ENCODE measurements around the gene SESTD1. TPM values are rescaled to one million over a fixed set of nuclear protein-coding genes. Genes with fewer than 3 reads are reported as not detected.
"Not testable (repeated sequence)": the region's sequence is repeated elsewhere in the genome, so short reads cannot be mapped to it uniquely, and the experiment has no call there.

SESTD1 gene
- total RNA-seq, 4 donors from 2014 or later, result 9.7 to 28.1 (median 21.3) TPM

DNA sequence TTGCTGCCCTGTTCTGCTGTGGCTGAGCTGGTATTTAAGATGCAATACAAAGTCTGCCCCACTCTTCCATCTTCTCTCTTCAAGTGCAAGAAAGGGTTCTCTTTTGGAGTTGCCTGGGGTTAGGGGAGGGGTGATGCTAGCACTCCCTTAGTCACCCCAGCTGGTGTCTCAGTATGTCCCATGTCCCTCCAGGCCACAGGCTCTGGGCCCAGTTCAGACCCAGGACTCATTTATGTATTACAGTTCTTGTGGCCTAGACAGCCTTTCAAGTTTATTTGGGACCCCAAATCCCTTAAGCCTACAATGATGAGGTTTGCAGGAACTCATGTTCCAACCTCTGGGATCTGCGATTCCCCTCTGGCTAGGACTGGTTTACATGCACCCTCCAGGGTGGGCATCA lies 167.5 kb downstream of the SESTD1 start:
- intact Hi-C loops (cut with DNase I), result no loop called here
- H3K9me3 ChIP-seq, result no peaks in the 10 kb centered on the region
- no peak overlapping the region for H3K4me3 ChIP-seq (replicated peaks in 1 of 3)
- no peaks in the 10 kb centered on the region for H3K36me3 ChIP-seq
- no peak overlapping the region for H3K27ac ChIP-seq
- WGBS, 2 donors, result 100% methylated on average over 1 of the region's 1 CpG
- DNase-seq, result no peak
- TF ChIP-seq CTCF (IDR thresholded peaks at IDR 0.05) (no peak), POLR2A (IDR thresholded peaks at IDR 0.05) (no peak)
- H3K27me3 ChIP-seq, result no peaks in the 10 kb centered on the region
- no peaks in the 10 kb centered on the region for H3K4me1 ChIP-seq

- no peak for TF ChIP-seq CTCF (IDR thresholded peaks at IDR 0.05)
- no peak for TF ChIP-seq POLR2A (IDR thresholded peaks at IDR 0.05)
- H3K27ac ChIP-seq, result no peak overlapping the region
- H3K4me1 ChIP-seq, result no peaks in the 10 kb centered on the region
- H3K36me3 ChIP-seq, result no peaks in the 10 kb centered on the region
- no peaks in the 10 kb centered on the region for H3K9me3 ChIP-seq
- H3K4me3 ChIP-seq (replicated peaks in 1 of 3), result no peak overlapping the region
- DNase-seq, result no peak
- no peaks in the 10 kb centered on the region for H3K27me3 ChIP-seq
- 85 to 92% methylated on average over 3 of the region's 3 CpGs for WGBS, 2 donors
- intact Hi-C loops (cut with DNase I), result no loop called here
These were observed 168.5 kb downstream of the SESTD1 start for GRCh38 chr2:179096090-179096489.

DNA sequence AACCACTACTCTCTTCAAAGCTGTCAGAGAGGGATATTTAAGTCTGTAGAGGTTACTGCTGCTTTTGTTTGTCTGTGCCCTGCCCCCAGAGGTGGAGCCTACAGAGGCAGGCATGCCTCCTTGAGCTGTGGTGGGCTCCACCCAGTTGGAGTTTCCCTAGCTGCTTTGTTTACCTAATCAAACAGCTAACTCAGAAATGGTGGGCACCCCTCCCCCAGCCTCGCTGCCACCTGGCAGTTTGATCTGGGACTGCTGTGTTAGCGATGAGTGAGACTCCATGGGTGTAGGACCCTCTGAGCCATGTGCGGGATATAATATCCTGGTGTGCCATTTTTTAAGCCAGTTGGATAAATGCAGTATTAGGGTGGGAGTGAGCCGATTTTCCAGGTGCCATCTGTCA lies 171.7 kb downstream of the SESTD1 start:
- intact Hi-C loops (cut with DNase I); H3K27ac ChIP-seq; H3K27me3 ChIP-seq; DNase-seq; H3K36me3 ChIP-seq; H3K4me3 ChIP-seq (replicated peaks in 1 of 3); H3K9me3 ChIP-seq; H3K4me1 ChIP-seq: not testable (repeated sequence)
- WGBS, 2 donors, result 89 to 94% methylated on average over 4 of the region's 4 CpGs

GRCh38 chr2:179082697-179083096 lies 181.9 kb downstream of the SESTD1 start:
- H3K27me3 ChIP-seq, result no peaks in the 10 kb centered on the region
- 80 to 92% methylated on average over 2 of the region's 2 CpGs for WGBS, 2 donors
- H3K4me3 ChIP-seq (replicated peaks in 1 of 3), result no peak overlapping the region
- DNase-seq, result no peak
- TF ChIP-seq POLR2A (IDR thresholded peaks at IDR 0.05), result no peak
- TF ChIP-seq CTCF (IDR thresholded peaks at IDR 0.05), result no peak
- intact Hi-C loops (cut with DNase I), result no loop called here
- no peak overlapping the region for H3K27ac ChIP-seq
- no peaks in the 10 kb centered on the region for H3K4me1 ChIP-seq
- H3K9me3 ChIP-seq, result no peaks in the 10 kb centered on the region
- H3K36me3 ChIP-seq, result no peaks in the 10 kb centered on the region

DNA sequence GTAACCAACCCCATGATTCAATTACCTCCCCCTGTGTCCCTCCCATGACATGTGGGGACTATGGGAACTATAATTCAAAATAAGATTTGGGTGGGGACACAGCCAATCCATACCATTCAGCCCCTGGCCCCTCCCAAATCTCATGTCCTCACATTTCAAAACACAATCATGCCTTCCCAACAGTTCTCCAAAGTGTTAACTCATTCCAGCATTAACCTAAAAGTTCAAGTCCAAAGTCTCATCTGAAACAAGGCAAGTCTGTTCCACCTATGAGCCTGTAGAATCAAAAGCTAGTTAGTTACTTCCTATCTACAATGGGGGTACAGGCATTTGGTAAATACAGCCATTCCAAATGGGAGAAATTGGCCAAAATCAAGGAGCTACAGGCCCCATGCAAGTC lies 182.7 kb downstream of the SESTD1 start:
- intact Hi-C loops (cut with DNase I), result no loop called here

More for the DNA sequence above, 182.7 kb downstream of the SESTD1 start:
- Histone ChIP-seq H3K4me3 (replicated peaks in 1 of 3) (no peak overlapping the region), H3K9me3 (no peaks in the 10 kb centered on the region), H3K36me3 (no peaks in the 10 kb centered on the region), H3K27me3 (no peaks in the 10 kb centered on the region), H3K27ac (no peak overlapping the region), H3K4me1 (no peaks in the 10 kb centered on the region)
- TF ChIP-seq POLR2A (IDR thresholded peaks at IDR 0.05) (no peak), CTCF (IDR thresholded peaks at IDR 0.05) (no peak)
- no peak for DNase-seq
